BLaER1 (cell line): ENCODE measurements around the gene TBX6.
A peak's percentile ranks its signal among the peaks of the same experiment; 100 is the strongest.
"Not testable (repeated sequence)": the region's sequence is repeated elsewhere in the genome, so short reads cannot be mapped to it uniquely, and the experiment has no call there.

Source experiments
- H3K27ac ChIP-seq: shearing (Covaris generic); formaldehyde crosslinking; 2 replicates; pipeline ENCODE4 v1.8.1; 2022
- H3K27me3 ChIP-seq: shearing (Covaris generic); formaldehyde crosslinking; 2 replicates; pipeline ENCODE4 v1.8.1; 2022
- H3K36me3 ChIP-seq: shearing (Covaris generic); formaldehyde crosslinking; 2 replicates; pipeline ENCODE4 v1.8.1; 2022
- H3K4me1 ChIP-seq: shearing (Covaris generic); formaldehyde crosslinking; 2 replicates; pipeline ENCODE4 v1.8.1; 2022
- H3K4me2 ChIP-seq: shearing (Covaris generic); formaldehyde crosslinking; 2 replicates; pipeline ENCODE4 v1.8.1; 2022
- H3K4me3 ChIP-seq: shearing (Covaris generic); formaldehyde crosslinking; 2 replicates; pipeline ENCODE4 v1.8.1; 2022
- H3K9ac ChIP-seq: shearing (Covaris generic); formaldehyde crosslinking; 2 replicates; pipeline ENCODE4 v1.8.1; 2022
- H3K9me3 ChIP-seq: shearing (Covaris generic); formaldehyde crosslinking; 2 replicates; pipeline ENCODE4 v1.8.1; 2022
- H4K20me1 ChIP-seq: shearing (Covaris generic); formaldehyde crosslinking; 2 replicates; pipeline ENCODE4 v1.8.1; 2022
- Cebpa-rat ChIP-seq: shearing (Covaris generic); IDR thresholded peaks from 2 replicates; pipeline ENCODE4 v1.8.1; 2022

TBX6 gene, protein sequence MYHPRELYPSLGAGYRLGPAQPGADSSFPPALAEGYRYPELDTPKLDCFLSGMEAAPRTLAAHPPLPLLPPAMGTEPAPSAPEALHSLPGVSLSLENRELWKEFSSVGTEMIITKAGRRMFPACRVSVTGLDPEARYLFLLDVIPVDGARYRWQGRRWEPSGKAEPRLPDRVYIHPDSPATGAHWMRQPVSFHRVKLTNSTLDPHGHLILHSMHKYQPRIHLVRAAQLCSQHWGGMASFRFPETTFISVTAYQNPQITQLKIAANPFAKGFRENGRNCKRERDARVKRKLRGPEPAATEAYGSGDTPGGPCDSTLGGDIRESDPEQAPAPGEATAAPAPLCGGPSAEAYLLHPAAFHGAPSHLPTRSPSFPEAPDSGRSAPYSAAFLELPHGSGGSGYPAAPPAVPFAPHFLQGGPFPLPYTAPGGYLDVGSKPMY

DNA sequence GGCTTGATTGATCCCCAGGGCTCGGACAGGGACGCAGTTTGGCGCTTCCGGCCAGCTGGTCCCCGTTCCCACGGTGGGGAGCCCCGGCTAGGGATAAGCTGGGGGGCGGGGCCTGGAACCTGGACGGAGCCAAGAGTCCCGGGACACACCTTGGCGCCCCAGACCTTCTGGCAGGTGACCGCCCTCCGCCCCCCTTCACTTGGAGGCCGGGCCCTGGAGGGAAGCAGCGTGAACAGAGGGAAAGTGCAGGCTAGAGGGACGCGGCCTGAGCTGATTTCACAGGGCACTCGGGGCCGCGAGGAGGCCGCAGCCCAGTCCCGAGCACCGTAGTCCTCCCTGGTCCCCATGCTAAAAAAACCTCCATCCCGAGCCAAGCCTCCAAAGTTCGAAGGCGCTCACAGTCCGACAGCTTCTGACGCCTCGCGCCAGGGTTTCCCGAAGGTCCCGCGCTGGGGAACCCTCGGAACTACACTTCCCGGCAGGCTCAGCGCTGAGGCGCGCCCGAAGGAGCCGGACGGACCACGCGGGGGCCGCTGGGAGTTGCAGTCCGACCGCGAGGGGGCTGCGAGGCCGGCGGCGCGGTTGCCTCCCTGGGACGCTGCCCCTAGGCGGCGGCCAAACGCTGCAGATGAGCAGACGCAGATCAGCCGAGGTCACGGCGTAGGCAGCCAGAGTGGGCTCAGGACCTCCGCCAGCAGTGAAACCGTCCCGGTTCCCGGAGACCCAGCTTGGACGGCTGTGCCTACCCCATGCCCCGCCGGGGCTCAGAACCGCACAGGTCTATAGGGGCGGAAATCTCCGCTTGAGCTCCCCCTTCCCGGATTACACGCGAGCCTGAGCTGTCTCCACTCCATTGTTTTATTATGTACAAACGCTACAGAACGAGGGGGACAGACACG lies at the start of gene TBX6:
Gene TBX6, minus strand, starts transcription at position 451 of the 899 bp plus-strand sequence. CDS start 731 bp downstream, outside the sequence.
- Histone ChIP-seq H3K4me3 (peak within 1 kb of the TSS; percentile 70), H3K4me1 (peaks cover 73% of the 10 kb centered on the region), H3K9ac (peak within 1 kb of the TSS; percentile 81), H3K36me3 (peaks cover 19% of the 10 kb centered on the region), H4K20me1 (peaks cover 9% of the 10 kb centered on the region), H3K27me3 (no peaks in the 10 kb centered on the region), H3K9me3 (peaks cover 4% of the 10 kb centered on the region), H3K27ac (peak within 1 kb of the TSS; percentile 84), H3K4me2 (peak within 1 kb of the TSS; percentile 96)
- no peak for TF ChIP-seq Cebpa-rat

DNA sequence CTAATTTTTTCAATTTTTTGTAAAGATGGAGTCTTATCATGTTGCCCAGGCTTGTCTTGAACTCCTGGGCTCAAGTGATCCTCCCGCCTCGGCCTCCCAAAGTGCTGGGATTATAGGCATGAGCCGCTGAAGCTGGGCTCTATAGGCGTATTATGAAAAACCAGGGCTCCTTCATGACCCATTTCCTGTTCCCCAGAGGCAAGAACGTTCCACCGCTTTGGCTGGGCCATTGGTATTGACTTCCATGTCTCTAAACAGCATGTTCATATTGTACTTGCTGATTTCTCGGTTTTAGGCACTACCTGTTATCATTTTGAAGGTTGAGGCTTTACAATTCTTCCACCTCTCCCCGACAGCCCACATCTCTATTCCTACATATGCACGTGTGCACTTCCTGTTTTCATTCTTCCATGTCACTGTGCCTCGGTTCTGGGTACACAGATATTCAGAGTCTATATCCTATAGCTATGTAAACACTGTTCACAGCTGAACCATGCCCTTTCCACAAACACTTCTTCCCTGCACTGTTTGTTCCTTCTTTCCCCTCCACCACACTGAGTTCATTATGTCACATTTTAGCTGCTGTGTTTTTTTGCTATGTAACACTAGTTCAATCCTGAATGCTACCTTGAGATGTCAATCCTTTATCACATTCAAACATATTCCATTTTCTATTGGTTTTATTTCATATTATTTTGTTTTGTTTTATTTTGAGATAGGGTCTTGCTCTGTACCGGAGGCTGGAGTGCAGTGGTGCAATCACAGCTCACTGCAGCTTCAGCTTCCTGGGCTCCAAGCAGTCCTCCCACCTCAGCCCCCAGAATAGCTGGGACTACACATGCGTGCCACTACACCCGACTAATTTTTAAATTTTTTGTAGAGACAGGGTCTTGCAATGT lies 48.1 kb upstream of the TBX6 start:
- Histone ChIP-seq H3K27ac (no peak overlapping the region), H3K36me3 (no peaks in the 10 kb centered on the region), H3K27me3 (no peaks in the 10 kb centered on the region), H3K9ac (no peak overlapping the region), H3K4me2 (peak overlapping the region; percentile 47), H4K20me1 (no peaks in the 10 kb centered on the region), H3K9me3 (no peaks in the 10 kb centered on the region), H3K4me1 (peaks cover 28% of the 10 kb centered on the region), H3K4me3 (no peak overlapping the region)
- no peak for TF ChIP-seq Cebpa-rat

DNA sequence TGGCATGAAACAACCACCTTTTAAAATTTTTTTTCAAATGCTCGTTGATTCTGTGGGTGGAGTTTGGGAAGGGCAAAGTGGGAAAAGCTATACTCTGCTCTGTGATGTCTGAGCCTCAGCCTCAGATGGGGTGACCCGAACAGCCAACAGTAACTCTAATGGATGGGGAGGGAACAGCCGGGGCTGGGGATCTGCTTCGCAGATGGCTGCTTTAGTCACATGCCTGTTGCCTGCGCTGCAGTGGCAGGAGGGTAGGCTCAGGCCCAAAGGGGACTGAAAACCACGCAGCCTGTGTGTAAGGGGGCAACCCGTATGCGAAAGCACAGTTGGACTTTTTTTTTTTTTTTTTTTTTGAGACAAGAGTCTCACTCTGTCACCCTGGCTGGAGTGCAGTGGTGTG lies 46.2 kb upstream of the TBX6 start:
- Histone ChIP-seq H3K36me3 (no peaks in the 10 kb centered on the region), H3K27me3 (no peaks in the 10 kb centered on the region), H3K9me3 (no peaks in the 10 kb centered on the region), H3K9ac (no peak overlapping the region), H4K20me1 (no peaks in the 10 kb centered on the region), H3K4me2 (peak overlapping the region; percentile 47), H3K4me1 (peaks cover 30% of the 10 kb centered on the region), H3K4me3 (no peak overlapping the region), H3K27ac (no peak overlapping the region)
- TF ChIP-seq Cebpa-rat = no peak

DNA sequence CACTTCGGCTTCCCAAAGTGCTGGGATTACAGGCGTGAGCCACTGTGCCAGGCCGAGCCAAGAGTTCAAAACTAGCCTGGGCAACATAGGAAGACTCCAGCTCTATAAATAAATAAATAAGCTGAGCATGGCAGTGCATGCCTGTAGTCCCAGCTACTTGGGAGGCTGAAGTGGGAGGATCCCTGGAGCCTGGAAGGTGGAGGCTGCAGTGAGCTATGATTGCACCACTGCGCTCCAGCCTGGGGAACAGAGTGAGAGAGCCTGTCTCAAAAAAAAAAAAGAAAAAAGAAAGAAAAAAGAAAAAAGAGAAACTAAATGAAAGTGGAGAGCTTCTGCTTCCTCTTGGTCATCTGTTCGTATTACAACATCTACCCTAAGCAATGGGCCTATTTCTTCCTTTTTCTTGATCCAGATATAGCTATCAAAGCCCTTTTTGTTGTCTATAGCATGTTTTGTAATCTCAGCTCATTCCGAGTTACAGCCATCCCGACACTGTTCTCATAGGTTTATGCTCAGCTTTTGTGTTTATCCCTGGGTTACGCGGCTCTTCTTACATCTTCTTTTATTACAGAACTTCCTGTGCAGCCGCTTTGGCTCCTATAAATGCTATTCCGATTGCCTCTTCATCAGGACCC lies 45.4 kb upstream of the TBX6 start:
- Histone ChIP-seq H3K27ac (no peak overlapping the region), H4K20me1 (no peaks in the 10 kb centered on the region), H3K9me3 (no peaks in the 10 kb centered on the region), H3K9ac (no peak overlapping the region), H3K4me2 (no peak overlapping the region), H3K4me1 (peaks cover 38% of the 10 kb centered on the region), H3K27me3 (no peaks in the 10 kb centered on the region), H3K4me3 (no peak overlapping the region), H3K36me3 (no peaks in the 10 kb centered on the region)
- no peak for TF ChIP-seq Cebpa-rat

DNA sequence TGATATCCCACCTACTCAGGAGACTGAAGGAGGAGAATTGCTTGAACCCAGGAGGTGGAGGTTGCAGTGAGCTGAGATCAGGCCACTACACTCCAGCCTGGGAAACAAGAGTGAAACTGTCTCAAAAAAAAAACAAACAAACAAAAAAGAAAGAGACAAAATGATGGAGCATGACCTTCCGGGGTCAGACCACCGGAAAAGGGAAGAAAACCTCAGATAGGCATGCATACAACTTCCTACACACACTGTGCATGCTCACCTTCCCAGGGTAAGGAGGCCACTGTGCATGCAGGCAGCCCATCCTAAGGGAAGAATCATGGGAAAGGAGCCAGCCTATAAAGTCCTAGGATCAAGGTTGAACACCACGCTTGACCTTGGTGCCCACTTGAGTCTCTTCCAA lies 40.9 kb upstream of the TBX6 start:
- peak overlapping the region; percentile 53 for H3K27ac ChIP-seq
- peaks cover 32% of the 10 kb centered on the region for H3K4me1 ChIP-seq
- H3K4me2 ChIP-seq = peak overlapping the region; percentile 64

DNA sequence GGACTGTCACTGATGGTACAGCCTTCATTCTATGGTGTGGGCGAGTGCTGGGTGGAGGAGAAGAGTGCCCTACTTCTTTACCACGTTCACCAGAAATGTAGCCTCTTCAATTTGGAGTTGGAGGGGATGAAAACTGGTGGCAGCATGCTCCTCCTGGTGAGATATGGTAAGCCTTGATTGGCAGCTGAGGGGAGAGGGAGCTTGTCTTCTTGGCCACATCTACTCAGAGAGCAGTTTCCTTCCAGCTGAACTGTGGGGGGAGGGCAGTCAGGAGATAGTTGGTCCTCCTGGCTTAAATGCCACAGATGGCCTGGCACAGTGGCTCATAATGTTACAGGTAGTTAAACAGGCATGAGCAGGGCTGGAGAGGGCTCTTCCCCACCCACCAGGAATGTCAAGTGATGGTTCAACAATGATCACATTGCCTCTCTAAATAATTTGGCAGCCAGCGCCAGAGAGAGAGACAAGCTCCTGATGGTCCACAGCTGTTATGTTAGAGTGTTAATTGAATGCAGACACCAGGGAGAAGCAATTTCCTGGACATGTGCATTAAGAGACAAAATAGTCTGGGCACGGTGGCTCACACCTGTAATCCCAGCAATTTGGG lies 40.2 kb upstream of the TBX6 start:
- Histone ChIP-seq H3K4me2 (peak overlapping the region; percentile 64), H3K9ac (no peak overlapping the region), H3K9me3 (peaks cover 21% of the 10 kb centered on the region), H3K4me3 (0 out of 2 replicates have a peak overlapping the region, but pooled peaks have one; percentile 36), H3K36me3 (no peaks in the 10 kb centered on the region), H3K27me3 (no peaks in the 10 kb centered on the region), H3K27ac (peak overlapping the region; percentile 53), H3K4me1 (peaks cover 36% of the 10 kb centered on the region), H4K20me1 (no peaks in the 10 kb centered on the region)
- TF ChIP-seq Cebpa-rat = no peak

More for the DNA sequence above, 40.9 kb upstream of the TBX6 start:
- Histone ChIP-seq H3K9me3 (peaks cover 21% of the 10 kb centered on the region), H3K9ac (no peak overlapping the region), H3K36me3 (no peaks in the 10 kb centered on the region), H4K20me1 (no peaks in the 10 kb centered on the region), H3K4me3 (no peak overlapping the region), H3K27me3 (no peaks in the 10 kb centered on the region)
- TF ChIP-seq Cebpa-rat = no peak

DNA sequence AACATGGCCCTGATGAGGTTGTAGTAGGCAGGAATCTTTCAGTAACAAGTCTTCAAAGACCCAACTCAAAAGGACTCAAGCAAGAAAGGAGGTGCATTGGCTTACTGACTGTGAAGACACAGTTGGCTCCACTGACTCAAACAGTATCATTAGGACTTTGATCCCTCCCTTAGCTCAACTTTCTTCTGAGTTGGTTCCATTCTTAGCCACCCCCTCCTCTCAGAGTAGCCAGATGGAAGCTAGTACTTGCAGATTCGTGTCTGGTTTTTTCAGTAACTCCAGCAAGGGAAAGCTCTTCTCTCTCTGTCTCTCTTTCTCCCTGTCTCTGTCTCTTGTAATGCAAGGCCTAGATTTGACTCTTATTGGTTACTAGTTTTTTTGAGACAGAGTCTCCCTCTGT lies 36.3 kb upstream of the TBX6 start:
- no peaks in the 10 kb centered on the region for H3K36me3 ChIP-seq
- H3K4me1 ChIP-seq = peaks cover 48% of the 10 kb centered on the region
- no peak overlapping the region for H3K4me2 ChIP-seq
- TF ChIP-seq Cebpa-rat = no peak
- no peaks in the 10 kb centered on the region for H4K20me1 ChIP-seq
- H3K27me3 ChIP-seq = no peaks in the 10 kb centered on the region
- H3K9ac ChIP-seq = no peak overlapping the region
- no peak overlapping the region for H3K4me3 ChIP-seq
- H3K9me3 ChIP-seq = peaks cover 21% of the 10 kb centered on the region
- H3K27ac ChIP-seq = no peak overlapping the region

DNA sequence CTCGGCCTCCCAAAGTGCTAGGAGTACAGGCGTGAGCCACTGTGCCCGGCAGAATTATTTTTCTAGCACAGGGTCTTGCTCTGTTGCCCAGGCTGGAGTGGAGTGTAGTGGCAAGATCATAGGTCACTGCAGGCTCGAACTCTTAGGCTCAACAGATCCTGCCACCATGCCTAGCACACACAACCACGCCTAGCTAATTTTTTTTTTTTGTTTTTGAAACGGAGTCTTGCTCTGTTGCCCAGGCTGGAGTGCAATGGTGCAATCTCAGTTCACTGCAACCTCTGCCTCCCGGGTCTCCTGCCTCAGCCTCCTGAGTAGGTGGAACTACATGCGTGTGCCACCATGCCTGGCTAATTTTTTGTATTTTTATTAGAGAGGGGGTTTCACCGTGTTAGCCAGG lies 34.0 kb upstream of the TBX6 start:
- H3K27me3 ChIP-seq, H3K9ac ChIP-seq, H4K20me1 ChIP-seq, H3K27ac ChIP-seq, H3K4me3 ChIP-seq, H3K9me3 ChIP-seq, H3K36me3 ChIP-seq, H3K4me2 ChIP-seq: not testable (repeated sequence)
- peaks cover 44% of the 10 kb centered on the region for H3K4me1 ChIP-seq

DNA sequence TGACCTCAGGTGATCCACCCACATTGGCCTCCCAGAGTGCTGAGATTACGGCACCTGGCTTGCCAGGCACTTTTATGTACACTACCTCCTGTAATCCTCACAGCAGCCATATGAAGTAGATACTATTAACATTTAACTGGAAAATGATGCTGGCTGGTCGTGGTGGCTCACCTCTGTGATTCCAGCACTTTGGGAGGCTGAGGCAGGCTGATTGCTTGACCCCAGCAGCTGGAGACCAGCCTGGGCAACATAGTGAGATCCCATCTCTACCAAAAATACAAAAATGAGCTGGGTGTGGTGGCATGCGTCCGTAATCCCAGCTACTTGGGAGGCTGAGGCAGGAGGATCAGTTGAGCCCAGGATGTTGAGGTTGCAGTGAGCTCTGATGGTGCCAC lies 33.3 kb upstream of the TBX6 start:
- no peak overlapping the region for H3K27ac ChIP-seq
- H3K4me3 ChIP-seq = no peak overlapping the region
- no peak overlapping the region for H3K9ac ChIP-seq
- peaks cover 41% of the 10 kb centered on the region for H3K4me1 ChIP-seq
- peaks cover 10% of the 10 kb centered on the region for H3K36me3 ChIP-seq
- no peaks in the 10 kb centered on the region for H4K20me1 ChIP-seq
- no peak overlapping the region for H3K4me2 ChIP-seq
- H3K27me3 ChIP-seq = no peaks in the 10 kb centered on the region
- no peak for TF ChIP-seq Cebpa-rat
- 0 out of 2 replicates have a peak, but pooled peaks cover under 1% of the 10 kb centered on the region for H3K9me3 ChIP-seq
